ENCODE measurements around the gene USP11. TPM values are rescaled to one million over a fixed set of nuclear protein-coding genes. Genes with fewer than 3 reads are reported as not detected.

The USP11 gene
- total RNA-seq, 2 experiments from 2014 or later = 62.6 to 66.2 TPM

DNA sequence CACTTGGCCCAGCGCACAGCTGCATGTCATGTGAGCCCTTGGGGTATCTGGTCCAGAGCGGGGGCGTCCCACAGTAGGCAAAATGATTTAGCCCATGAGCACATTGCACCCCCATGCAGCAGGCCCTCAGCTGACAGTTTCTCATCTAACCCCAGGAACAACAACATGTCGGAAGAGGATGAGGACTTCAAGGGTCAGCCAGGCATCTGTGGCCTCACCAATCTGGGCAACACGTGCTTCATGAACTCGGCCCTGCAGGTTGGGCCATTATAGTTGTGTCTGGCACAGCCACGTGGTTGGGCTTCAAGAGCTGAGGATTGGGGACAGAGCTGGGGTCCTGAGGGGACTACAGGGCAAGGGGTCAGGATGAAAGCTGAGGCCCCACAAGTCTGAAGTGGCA is 7.8 kb downstream of the USP11 start:
- no peak overlapping the region for H3K4me3 ChIP-seq (ENCODE audit: low read length)
- no peaks in the 10 kb centered on the region for H3K9me3 ChIP-seq (ENCODE audit: control insufficient read depth in 1 of 2, insufficient read depth in 1 of 2, low read length in 2 of 2)
- no peak for ATAC-seq (ENCODE audit: poor library complexity)
- no peak overlapping the region for H3K27ac ChIP-seq (ENCODE audit: low read depth in 1 of 2, low read length in 2 of 2)
- CTCF ChIA-PET = no interaction called here
- no peaks in the 10 kb centered on the region for H3K27me3 Mint-ChIP-seq
- no peaks in the 10 kb centered on the region for H3K4me1 ChIP-seq (ENCODE audit: insufficient read depth, low read length)
- peaks cover 39% of the 10 kb centered on the region for H3K36me3 Mint-ChIP-seq (ENCODE audit: low read depth)
- DNase-seq = no peak
- POLR2A ChIA-PET = no interaction called here
- no peaks in the 10 kb centered on the region for H3K9me3 Mint-ChIP-seq
- TF ChIP-seq, protein P1, sequence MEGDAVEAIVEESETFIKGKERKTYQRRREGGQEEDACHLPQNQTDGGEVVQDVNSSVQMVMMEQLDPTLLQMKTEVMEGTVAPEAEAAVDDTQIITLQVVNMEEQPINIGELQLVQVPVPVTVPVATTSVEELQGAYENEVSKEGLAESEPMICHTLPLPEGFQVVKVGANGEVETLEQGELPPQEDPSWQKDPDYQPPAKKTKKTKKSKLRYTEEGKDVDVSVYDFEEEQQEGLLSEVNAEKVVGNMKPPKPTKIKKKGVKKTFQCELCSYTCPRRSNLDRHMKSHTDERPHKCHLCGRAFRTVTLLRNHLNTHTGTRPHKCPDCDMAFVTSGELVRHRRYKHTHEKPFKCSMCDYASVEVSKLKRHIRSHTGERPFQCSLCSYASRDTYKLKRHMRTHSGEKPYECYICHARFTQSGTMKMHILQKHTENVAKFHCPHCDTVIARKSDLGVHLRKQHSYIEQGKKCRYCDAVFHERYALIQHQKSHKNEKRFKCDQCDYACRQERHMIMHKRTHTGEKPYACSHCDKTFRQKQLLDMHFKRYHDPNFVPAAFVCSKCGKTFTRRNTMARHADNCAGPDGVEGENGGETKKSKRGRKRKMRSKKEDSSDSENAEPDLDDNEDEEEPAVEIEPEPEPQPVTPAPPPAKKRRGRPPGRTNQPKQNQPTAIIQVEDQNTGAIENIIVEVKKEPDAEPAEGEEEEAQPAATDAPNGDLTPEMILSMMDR (IDR thresholded peaks at IDR 0.05) = no peak
- no peak overlapping the region for H3K27ac Mint-ChIP-seq
- intact Hi-C loops (cut with DNase I, micrococcal nuclease) = no loop called here
- H3K36me3 ChIP-seq (ENCODE audit: insufficient read depth, low read length) = peaks cover 32% of the 10 kb centered on the region
- no peaks in the 10 kb centered on the region for H3K27me3 ChIP-seq (ENCODE audit: control insufficient read depth in 1 of 2, insufficient read depth in 2 of 2, low read length in 2 of 2)
- no peak overlapping the region for H3K4me3 Mint-ChIP-seq
- H3K4me1 Mint-ChIP-seq (ENCODE audit: low read depth) = peaks cover 9% of the 10 kb centered on the region

GRCh38 chrX:47241201-47242011 is 8.6 kb downstream of the USP11 start:
- TF ChIP-seq, protein P1 (IDR thresholded peaks at IDR 0.05) = no peak
- H3K27me3 Mint-ChIP-seq = no peaks in the 10 kb centered on the region
- no peak overlapping the region for H3K27ac Mint-ChIP-seq
- peaks cover 38% of the 10 kb centered on the region for H3K36me3 ChIP-seq (ENCODE audit: insufficient read depth, low read length)
- ChIA-PET POLR2A (no interaction called here), CTCF (no interaction called here)
- H3K4me1 ChIP-seq (ENCODE audit: insufficient read depth, low read length) = no peaks in the 10 kb centered on the region
- no peak for DNase-seq
- no peak overlapping the region for H3K4me3 ChIP-seq (ENCODE audit: low read length)
- intact Hi-C loops (cut with DNase I, micrococcal nuclease) = no loop called here
- H3K9me3 Mint-ChIP-seq = no peaks in the 10 kb centered on the region
- H3K4me1 Mint-ChIP-seq (ENCODE audit: low read depth) = peaks cover under 1% of the 10 kb centered on the region
- H3K27me3 ChIP-seq (ENCODE audit: control insufficient read depth in 1 of 2, insufficient read depth in 2 of 2, low read length in 2 of 2) = no peaks in the 10 kb centered on the region
- peaks cover 47% of the 10 kb centered on the region for H3K36me3 Mint-ChIP-seq (ENCODE audit: low read depth)
- H3K27ac ChIP-seq (ENCODE audit: low read depth in 1 of 2, low read length in 2 of 2) = no peak overlapping the region
- no peak for ATAC-seq (ENCODE audit: poor library complexity)
- no peaks in the 10 kb centered on the region for H3K9me3 ChIP-seq (ENCODE audit: control insufficient read depth in 1 of 2, insufficient read depth in 1 of 2, low read length in 2 of 2)
- H3K4me3 Mint-ChIP-seq = no peak overlapping the region

- Mint-ChIP-seq H3K9me3 (no peaks in the 10 kb centered on the region), H3K36me3 (ENCODE audit: low read depth) (peaks cover 51% of the 10 kb centered on the region), H3K27ac (no peak overlapping the region), H3K4me3 (no peak overlapping the region), H3K4me1 (ENCODE audit: low read depth) (no peaks in the 10 kb centered on the region), H3K27me3 (no peaks in the 10 kb centered on the region)
- Histone ChIP-seq H3K4me1 (ENCODE audit: insufficient read depth, low read length) (no peaks in the 10 kb centered on the region), H3K9me3 (ENCODE audit: control insufficient read depth in 1 of 2, insufficient read depth in 1 of 2, low read length in 2 of 2) (no peaks in the 10 kb centered on the region), H3K4me3 (ENCODE audit: low read length) (no peak overlapping the region), H3K36me3 (ENCODE audit: insufficient read depth, low read length) (peaks cover 38% of the 10 kb centered on the region), H3K27me3 (ENCODE audit: control insufficient read depth in 1 of 2, insufficient read depth in 2 of 2, low read length in 2 of 2) (no peaks in the 10 kb centered on the region), H3K27ac (ENCODE audit: low read depth in 1 of 2, low read length in 2 of 2) (no peak overlapping the region)
- intact Hi-C loops (cut with DNase I, micrococcal nuclease) = no loop called here
- CTCF ChIA-PET = no interaction called here
- no peak for ATAC-seq (ENCODE audit: poor library complexity)
- TF ChIP-seq, protein P1 (IDR thresholded peaks at IDR 0.05) = no peak
- DNase-seq = no peak
- POLR2A ChIA-PET = no interaction called here
Measured at GRCh38 chrX:47242321-47242720, 9.5 kb downstream of the USP11 start.
